HS-5 (cell line): Measurements from ENCODE around the gene GAREM2.
"Not testable (repeated sequence)": the region's sequence is repeated elsewhere in the genome, so short reads cannot be mapped to it uniquely, and the experiment has no call there.

Experiments used
- DNase-seq: peaks from one replicate; pipeline ENCODE4 v3.0.0-alpha.2; 2012; ENCODE audit warnings: low read depth

Gene GAREM2

GRCh38 chr2:26172871-26173775, at the start of gene GAREM2:
GAREM2 (plus strand) TSS chr2:26173088; CDS start chr2:26173221, 133 bp downstream.
- DNase-seq: no peak

GRCh38 chr2:26123426-26123825, 49.5 kb upstream of the GAREM2 start:
- no peak for DNase-seq

GRCh38 chr2:26126074-26126473, 46.8 kb upstream of the GAREM2 start:
- DNase-seq: no peak

- DNase-seq: no peak
Measured at GRCh38 chr2:26128176-26128575, 44.7 kb upstream of the GAREM2 start.

GRCh38 chr2:26130763-26131162, 42.1 kb upstream of the GAREM2 start:
- no peak for DNase-seq

- no peak for DNase-seq
Measured at GRCh38 chr2:26136451-26136850, 36.4 kb upstream of the GAREM2 start.

GRCh38 chr2:26139269-26140183, 33.4 kb upstream of the GAREM2 start:
- no peak for DNase-seq

GRCh38 chr2:26141145-26141769, 31.6 kb upstream of the GAREM2 start:
- no peak for DNase-seq

- no peak for DNase-seq
Measured at GRCh38 chr2:26144031-26144430, 28.9 kb upstream of the GAREM2 start.

GRCh38 chr2:26144953-26145680, 27.8 kb upstream of the GAREM2 start:
- peak; percentile 28 for DNase-seq

GRCh38 chr2:26148501-26148900, 24.4 kb upstream of the GAREM2 start:
- DNase-seq: no peak

- no peak for DNase-seq
Measured at GRCh38 chr2:26150243-26150642, 22.6 kb upstream of the GAREM2 start.

GRCh38 chr2:26157580-26157979, 15.3 kb upstream of the GAREM2 start:
- no peak for DNase-seq

- no peak for DNase-seq
Measured at GRCh38 chr2:26161926-26162325, 11.0 kb upstream of the GAREM2 start.

GRCh38 chr2:26162963-26163362, 9.9 kb upstream of the GAREM2 start:
- no peak for DNase-seq

- DNase-seq: no peak
Measured at GRCh38 chr2:26164231-26164630, 8.7 kb upstream of the GAREM2 start.

- no peak for DNase-seq
Measured at GRCh38 chr2:26164641-26165211, 8.2 kb upstream of the GAREM2 start.

- DNase-seq: no peak
Measured at GRCh38 chr2:26165403-26165802, 7.5 kb upstream of the GAREM2 start.

GRCh38 chr2:26166541-26166940, 6.3 kb upstream of the GAREM2 start:
- not testable (repeated sequence) for DNase-seq

GRCh38 chr2:26168785-26169184, 4.1 kb upstream of the GAREM2 start:
- DNase-seq: no peak

- DNase-seq: no peak
Measured at GRCh38 chr2:26169226-26169625, 3.7 kb upstream of the GAREM2 start.
